Muscle of arm (tissue), 12 donors: ENCODE data around the gene INPP5A. TPM values are rescaled to one million over a fixed set of nuclear protein-coding genes. Genes with fewer than 3 reads are reported as not detected.

Experiments
- DNase-seq: peaks from one replicate; pipeline ENCODE4 v3.0.0-alpha.2; 2013
- polyA plus RNA-seq, 12 donors: library from polyadenylated mRNA; unstranded; fragments of 120-200 nt; gene quantifications; one replicate each; pipeline ENCODE4 v1.2.1, GENCODE V29; 2013; ENCODE audit not compliant: insufficient read length in 12 of 12

INPP5A gene
- polyA plus RNA-seq, 12 donors: 22.2 to 59.4 (median 43.8) TPM; not detected in 1

DNA sequence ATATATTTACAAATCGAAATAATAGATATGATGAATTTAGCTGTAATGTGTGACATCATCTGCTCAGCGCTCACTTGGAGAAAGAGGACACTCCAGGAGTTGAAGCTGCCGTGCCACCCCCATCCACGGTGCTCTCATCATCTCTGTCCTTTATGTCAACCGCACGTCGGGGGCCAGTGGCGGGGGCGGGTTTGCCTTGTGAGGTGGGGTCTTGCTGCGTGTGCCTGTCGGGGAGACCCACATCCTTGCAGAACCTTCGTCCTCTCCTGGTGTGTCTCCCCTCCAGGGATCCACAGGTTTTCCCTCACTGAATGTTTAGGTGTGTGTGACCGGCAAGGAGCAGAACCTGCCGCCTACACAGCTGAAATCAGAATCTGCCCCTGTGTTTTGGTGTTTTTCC lies 71.6 kb downstream of the INPP5A start:
- no peak for DNase-seq

DNA sequence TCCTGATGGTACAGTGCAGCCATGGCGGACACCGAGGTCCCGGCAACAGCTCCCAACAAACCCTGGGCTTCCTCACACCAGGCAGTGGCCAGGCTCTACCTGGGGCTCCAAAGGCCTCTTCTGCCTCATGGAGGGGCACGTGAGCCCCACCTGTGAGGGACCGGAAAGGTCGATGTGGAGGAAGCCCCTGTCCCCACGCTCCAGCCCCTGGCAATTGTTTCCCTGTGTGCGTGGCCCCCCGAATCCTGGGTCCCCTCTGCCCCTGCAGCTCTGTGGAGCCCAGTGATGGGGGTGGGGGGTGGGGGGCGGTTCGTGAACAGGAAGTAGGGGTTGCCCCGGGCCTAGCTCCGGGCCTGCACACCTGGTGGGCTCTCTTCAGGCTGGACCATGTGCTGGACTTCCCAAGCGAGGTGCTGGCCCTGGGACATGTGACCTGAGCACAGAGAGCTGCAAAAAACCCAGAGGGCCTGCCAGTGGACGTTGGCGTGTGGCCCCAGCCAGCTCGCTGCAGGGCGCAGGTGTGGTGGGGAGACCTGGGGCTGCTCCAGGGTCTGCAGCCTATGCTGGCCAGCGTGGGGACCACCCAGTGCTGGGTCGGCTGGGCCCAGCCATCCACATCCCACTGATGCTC lies 72.6 kb downstream of the INPP5A start:
- no peak for DNase-seq

DNA sequence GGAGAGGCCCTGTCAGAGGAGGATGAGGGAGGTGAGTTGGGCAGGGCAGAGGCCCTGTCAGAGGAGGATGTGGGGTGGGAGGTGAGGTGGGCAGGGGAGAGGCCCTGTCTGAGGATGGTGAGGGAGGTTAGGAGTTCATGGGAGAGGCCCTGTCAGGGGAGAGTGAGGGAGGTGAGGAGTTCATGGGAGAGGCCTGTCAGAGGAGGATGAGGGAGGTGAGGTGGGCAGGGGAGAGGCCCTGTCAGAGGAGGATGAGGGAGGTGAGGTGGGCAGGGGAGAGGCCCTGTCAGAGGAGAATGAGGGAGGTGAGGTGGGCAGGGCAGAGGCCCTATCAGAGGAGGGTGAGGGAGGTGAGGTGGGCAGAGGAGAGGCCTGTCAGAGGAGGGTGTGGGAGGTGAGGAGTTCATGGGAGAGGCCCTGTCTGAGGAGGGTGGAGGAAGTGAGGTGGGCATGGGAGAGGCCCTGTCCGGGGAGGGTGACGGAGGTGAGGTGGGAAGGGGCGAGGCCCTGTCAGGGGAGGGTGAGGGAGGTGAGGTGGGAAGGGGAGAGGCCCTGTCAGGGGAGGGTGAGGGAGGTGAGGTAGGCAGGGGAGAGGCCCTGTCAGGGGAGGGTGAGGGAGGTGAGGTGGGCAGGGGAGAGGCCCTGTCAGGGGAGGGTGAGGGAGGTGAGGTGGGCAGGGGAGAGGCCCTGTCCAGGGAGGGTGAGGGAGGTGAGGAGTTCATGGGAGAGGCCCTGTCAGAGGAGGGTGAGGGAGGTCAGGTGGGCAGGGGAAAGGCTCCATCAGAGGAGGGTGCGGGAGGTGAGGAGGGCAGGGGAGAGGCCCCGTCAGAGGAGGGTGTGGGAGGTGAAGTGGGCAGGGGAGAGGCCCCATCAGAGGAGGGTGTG lies 73.7 kb downstream of the INPP5A start:
- DNase-seq: no peak

DNA sequence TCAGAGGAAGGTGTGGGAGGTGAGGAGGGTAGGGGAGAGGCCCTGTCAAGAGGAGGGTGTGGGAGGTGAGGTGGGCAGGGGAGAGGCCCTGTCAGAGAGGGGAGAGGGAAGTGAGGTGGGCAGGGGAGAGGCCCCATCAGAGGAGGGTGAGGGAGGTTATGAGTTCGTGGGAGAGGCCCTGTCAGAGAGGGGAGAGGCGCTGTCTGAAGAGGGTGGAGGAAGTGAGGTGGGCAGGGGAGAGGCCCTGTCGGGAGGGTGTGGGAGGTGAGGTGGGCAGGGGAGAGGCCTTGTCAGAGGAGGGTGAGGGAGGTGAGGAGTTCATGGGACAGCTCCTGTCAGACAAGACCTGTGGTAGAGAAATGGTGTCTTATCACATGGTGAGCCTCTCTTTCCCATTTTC lies 74.4 kb downstream of the INPP5A start:
- DNase-seq: no peak

DNA sequence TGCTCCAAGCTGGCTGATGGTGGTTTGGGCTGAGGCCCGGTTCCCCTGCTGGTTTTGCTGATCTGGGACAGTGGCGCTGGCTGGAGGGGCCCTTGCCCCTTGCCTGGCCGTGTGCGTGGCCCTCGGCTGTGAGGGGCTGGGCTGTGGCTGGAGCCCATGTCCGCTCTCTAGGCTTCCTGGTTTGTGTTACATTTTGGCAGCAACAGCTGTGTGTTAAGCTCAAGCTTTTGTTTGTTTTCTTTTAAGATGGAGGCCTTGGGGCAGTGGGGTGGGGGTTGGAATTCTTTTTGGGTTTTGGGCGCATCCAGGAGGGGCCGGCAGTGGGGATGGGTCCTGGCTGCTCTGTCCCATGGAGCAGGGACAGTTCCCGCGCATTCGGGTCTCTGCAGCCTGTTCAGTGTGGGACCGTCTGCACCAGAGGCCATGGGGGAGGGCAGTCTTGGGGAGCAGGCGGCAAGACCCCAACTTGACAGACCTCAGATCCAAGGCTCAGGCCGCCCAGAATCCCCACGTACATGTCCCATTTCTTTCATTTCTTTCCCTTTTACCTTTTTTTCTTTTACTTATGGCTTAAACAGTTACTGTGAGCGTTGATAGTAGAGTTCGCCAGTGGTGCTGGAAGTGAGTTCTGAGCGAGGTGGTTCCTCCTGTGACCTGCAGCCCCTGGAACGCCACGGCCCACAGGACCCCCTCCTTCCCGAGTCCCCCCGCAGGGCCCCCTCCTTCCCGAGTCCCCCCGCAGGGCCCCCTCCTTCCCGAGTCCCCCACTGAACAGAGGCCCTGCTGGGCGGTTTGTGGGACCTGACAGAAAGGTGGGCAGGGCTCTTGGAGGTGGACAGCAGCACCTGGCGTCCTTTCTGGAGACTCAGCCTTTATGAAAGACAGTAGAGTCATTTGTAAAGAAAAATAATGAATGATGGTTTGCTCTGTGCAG lies 75.3 kb downstream of the INPP5A start:
- no peak for DNase-seq

DNA sequence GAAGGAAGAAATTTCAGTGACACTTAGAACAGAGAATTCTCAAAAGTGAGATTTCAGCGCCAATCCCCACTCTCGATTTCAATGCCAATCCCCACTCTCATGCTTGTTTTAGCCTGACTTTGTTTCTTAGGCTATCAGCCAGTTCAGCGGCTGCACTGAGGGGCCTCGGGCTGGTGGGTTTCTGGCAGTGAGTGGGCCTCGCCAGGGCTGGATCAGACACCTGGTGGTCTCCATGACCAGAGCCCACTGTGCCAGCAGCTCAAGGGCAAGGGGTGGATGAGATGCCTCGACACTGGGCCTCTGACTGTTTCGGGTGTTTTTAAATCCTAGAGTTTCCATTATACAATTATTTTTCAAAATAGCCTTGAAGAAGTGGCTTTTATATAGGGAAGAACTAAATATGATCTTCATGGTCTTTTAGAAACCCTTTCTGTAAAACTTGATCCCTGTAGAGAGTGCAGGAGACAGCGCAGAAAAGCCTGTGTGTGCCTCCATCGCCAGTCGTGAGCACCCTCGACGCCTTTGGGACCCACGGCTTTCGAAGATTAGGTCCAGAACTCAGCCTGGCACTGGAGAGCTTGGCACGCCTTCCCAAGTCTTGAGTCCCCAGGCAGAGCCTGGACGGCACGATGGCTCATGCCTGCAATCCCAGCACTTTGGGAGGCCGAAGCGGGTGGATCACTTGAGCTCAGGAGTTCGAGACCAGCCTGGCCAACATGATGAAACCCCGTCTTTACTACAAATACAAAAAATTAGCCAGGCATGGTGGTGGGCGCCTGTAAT lies 76.2 kb downstream of the INPP5A start:
- DNase-seq: no peak

DNA sequence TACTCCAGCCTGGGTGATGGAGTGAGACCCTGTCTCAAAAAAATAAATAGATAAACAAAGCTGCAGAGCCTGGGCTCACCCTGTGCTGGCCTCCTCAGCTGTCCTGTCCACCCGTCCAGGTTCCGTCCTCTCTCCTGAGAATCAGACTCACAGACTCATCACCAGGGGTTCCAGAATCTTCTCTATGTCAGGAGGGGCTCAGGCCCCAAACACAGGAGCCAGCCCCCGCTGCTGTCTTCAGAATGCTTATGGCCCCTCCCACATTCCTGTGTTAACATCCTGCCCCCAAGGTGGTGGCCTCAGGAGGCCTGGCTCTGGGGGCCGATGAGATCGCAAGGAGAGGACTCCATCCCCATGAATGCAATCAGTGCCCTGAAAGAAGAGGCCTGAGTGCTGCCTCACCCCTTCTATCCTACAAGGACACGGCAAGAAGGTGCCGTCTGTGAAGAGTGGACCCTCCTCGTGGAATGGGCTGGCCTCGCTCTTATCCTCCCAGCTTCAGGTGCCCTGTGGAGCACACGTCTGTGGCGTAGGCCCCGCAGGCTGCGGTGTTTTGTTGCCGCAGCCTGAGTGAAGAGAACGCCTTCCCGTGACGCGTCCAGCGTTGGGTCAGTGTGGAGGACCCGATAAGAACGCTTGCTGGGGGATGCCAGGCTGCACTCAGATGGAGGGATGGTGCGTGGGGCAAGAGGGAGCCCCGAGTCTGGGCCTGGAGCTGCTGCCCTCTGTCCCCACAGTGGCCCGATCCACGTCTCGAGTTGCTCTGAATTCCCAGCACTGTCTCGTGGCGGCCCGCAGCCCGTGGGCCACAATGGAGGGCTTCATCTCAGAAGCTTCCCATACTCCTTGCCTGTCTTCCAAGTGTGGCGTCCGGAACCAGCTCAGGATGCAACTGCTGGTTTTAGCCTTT lies 77.1 kb downstream of the INPP5A start:
- DNase-seq: no peak

DNA sequence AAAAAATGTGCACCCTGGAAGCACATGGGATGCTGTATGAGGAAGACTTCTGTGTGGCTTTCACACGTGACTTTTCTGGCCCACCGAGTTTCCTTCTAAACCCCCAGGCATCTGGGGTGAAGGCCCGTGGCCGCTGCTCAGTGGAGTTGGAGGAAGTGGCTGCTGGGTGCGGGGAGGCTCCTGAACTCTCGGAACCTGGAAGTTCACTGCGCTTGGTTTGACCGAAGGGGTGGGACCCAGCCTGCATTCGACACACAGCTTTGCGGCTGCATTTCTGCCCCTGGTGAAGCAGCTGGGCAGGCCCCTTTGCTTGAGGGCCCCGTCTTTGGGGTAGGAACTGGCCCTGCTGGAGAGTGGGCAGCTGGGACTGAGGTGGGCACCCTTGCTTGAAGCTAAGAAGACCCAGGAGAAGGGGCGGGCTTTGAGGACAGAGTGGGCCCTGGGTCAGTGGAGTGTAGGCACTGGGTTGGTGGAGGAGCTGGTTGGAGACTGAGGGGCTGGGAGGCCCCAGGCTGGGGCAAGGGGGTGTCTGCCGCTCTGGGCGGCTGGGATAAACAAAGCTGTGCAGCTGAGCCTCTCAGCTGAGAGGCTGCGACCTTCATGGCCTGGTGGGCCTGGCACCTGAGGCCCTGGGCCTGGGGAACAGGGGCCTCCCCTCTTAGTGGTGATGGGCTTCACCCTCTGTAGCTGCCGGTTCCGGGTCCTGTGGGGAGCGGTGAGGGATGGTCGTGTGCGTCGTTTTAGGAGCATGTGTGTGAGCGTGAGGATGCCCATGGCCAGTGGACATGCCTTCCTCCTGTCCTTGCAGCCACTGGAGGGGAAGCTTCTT lies 78.0 kb downstream of the INPP5A start:
- DNase-seq: no peak

DNA sequence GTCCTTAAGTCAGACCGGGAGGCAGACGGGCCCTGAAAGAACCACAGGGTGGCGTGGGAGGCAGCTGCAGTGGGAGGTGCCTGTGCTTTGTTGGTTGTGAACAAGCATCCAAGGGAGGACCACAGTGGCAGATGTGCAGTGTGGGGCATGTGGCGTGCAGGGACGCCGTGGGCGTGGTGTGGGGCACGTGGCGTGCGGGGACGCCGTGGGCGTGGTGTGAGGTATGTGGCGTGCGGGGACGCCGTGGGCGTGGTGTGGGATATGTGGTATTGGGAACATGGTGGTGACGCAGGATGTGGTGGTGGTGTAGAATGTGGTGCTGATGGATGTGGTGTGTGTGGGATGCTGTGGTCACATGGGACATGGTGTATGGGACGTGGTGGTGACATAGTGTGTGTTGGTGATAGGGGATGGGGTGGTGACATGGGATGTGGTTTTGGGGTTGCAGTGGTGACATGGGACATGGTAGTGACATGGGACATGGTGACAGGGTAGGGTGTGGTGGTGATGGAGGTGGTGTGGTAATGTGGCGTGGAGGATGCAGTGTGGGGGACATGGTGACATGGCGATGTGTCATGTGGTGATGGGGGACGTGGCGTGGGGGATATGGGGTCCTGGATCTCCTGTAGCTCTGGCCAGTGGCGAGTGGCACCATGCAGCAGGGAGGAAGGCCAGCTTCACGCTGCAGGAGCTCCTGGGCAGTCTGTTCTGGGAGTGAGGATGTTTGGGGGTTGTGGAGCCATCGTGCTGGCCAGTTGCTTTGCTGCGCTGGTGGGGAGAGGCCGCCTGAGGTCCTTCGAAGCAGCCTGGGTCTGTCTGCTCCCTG lies 78.8 kb downstream of the INPP5A start:
- no peak for DNase-seq

DNA sequence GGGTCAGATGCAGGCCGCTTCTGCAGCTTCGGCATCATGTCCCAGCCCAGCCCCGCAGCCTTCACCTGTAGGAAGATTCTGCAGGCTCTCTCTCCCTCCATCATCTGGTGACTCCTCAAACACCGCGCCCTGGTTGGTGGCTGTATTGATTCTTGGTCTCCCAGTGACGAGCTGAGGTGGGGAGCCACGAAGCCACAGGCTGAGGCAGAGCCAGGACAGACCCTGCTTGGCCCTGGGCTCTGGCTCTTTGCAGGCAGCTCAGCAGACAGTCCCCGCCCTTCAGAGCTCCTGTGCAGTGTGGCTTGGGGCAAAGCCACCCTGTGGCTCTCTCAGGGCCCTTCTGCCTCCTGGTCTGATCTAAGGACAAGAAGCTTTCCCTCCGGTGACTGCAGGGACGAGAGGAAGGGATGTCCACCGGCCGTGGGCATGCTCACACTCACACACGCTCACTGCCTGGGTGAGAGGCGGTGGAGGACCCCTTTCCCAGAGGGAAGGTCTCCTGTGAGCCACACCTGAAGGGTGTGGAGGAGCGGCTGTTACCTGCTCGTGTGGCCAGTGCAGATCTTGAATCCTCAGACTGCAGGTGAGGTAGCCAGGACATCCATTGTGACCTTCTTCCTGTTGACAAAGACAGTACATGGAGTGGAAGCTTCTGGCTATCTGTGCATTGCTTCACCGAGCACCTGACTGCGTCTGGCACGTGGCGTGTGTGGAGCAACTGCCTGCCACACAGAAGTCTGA lies 79.6 kb downstream of the INPP5A start:
- DNase-seq: no peak

DNA sequence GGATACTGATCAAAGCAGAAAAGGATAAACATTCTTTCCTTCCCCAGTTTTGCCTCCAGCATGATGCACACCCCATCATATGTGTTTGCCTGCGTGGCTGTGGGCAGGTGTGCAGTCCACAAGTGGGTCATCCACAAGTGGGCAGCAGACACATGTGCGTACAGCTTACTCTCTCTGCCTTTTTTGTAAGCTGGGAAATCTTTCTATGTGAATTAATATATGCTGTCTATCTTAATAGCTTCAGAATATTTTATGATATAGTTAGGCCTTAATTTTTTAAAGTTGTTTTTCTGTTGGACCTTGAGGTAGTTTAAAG lies 80.1 kb downstream of the INPP5A start:
- DNase-seq: no peak

DNA sequence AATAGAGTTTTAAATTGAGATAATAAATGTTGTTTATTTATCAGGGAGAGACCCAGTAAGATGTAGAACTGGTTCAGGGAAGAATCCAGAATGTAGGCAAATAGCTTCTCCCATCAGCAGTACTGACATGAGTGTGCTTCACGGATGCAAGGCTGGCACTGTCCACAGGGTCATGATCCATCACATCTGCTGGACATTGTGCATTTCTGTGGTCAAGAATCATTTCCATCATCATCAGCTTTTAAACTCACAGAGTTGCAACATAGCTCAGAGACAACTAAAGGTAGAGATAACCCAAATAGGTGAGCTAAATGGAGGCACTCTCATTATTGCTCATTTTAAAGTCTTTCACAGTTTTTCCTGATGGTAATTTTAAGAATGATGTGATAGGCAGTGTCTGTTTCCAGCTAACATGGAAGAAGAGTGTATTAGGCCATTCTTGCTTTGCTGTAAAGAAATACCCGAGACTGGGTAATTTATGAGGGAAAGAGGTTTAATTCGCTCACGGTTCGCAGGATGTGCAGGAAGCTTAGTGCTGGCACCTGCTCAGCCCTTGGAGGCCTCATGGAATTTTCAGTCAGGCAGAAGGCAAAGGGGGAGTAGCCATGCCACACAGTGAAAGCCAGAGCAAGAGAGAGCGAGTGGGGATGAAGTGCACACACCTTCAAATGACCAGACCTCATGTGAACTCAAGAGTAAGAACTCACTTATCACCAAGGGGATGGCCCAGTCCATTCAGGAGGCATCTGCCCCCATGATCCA lies 80.8 kb downstream of the INPP5A start:
- no peak for DNase-seq

DNA sequence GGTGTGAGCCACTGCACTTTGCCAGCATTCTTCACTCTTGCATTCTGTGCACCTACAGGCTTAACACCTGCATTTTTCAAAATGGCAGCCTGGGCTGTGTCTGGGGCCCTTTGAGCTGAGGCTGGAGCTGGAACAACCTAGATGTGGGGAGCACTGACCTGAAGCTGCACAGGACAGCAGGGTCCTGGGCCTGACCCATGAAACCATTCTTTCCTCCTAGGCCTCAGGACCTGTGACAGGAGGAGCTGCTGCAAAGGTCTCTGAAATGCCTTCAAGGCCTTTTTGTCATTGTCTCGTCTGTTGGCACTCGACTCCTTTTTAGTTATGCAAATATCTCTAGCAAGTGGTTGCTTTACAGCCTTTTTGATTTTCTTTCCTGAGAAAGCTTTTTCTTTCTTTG lies 82.3 kb downstream of the INPP5A start:
- DNase-seq: no peak

DNA sequence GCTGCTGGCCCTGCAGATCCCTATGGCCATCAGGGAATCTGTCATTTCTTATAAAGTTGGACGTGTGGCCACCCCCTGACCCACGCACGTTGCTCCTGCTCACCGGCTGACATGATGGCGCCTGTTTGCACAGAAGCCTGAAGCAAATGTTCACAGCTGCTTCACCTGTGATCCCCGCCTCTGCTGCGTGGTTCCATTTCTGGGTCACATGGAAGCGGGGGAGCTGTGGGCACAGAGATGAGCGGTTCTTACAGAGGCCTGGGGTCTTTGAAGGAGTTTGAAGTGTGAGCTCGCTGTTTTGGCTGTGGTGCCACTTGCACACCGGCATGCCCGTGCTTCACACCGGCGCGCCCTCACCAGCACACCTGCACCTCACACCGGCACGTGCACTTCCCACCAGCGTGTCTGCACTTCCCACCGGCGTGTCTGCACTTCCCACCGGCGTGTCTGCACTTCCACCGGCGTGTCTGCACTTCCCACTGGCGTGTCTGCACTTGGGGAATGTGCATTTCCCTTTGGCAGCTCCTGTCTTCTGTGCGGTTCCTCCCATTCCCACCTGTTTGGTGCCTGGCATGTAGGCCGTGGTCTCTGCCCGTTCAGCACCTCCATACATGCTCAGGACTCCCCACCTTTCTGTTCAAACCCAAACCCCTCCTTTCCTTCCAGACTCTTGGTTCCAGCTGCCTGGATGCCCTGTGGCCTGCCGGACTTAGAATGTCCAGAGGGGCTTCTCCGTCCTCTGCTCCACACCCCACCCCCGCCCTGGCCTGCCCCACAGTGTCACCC lies 86.7 kb downstream of the INPP5A start:
- no peak for DNase-seq

DNA sequence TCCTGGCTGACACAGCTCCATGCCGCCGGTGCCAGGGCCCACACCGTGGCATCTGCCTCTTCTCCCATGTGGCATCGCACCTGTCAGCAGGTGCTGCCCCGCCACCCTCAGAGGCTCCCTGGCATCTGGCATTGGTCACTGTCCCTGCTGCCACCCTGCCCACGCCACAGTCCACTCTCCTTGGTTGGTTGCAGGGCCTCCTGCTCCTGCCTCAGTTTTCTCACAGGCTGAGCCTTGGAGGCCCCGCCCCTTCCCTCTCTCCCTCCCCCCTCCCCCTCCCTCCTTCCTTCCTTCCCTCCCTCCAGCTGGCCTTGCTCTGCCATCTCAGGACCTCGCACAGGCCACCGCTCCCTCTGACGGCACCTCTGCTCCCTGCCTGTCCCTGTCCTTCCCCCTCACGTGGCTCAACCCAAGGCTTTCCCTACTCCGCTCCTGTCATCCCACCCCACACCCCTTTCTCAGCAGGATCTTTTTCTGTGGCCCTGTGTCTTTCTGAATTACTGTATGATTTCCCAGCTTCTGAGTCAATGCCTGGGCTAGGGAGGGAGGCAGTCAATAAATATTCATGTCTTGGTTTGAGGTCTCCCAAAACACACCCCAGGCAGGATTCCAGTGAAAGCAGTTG lies 87.4 kb downstream of the INPP5A start:
- no peak for DNase-seq
